HG02885 (cell line): ENCODE data around the gene SLC38A1.
"Not testable (repeated sequence)": the region's sequence is repeated elsewhere in the genome, so short reads cannot be mapped to it uniquely, and the experiment has no call there.

Experiments used
- ATAC-seq: cut with Tn5 transposase; IDR thresholded peaks from one replicate; pipeline ENCODE4 v1.9.1; 2021; ENCODE audit warnings: mild to moderate bottlenecking; ENCODE audit not compliant: unreplicated experiment, poor library complexity

Gene SLC38A1

GRCh38 chr12:46265734-46266133 is 3.1 kb downstream of the SLC38A1 start:
- peak; percentile 25 for ATAC-seq

DNA sequence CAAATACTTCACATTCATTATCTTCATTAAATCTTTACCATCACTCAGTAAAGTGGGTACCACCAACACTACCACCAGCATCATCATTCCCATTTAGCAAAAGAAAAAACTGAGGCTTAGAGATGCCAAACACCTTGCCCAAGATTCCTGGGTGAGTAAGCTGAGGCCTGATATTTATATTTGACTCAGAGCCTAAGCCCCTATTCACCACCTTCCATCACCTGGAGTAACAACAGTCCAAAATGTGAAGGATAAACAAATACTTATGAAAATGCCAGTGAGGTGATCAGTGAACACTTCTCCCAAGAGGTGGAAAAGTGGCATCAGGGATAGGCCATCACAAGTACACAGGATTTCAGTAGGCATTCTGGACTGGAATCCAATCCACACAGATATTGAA is 3.7 kb downstream of the SLC38A1 start:
- no peak for ATAC-seq

DNA sequence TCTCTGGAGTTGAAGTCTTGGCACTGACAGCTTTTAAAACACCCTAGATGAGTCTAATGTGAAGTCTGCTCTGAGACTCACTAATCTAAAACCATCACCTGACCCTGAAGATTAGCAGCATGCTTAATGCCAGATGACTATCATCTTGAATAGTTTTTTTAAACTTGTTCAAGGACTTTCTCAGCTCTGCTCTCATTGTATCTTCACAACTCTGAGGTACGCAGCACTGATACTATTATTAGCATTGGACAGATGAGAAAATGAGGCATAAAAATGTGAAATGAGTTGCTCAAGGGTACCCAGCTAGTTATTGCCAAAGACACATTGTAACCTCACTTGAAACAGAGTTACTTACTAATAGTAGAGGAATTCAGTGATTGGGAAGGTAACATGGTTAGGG is 4.8 kb downstream of the SLC38A1 start:
- ATAC-seq = no peak

- ATAC-seq = no peak
Observed at GRCh38 chr12:46263140-46264016, 5.5 kb downstream of the SLC38A1 start.

DNA sequence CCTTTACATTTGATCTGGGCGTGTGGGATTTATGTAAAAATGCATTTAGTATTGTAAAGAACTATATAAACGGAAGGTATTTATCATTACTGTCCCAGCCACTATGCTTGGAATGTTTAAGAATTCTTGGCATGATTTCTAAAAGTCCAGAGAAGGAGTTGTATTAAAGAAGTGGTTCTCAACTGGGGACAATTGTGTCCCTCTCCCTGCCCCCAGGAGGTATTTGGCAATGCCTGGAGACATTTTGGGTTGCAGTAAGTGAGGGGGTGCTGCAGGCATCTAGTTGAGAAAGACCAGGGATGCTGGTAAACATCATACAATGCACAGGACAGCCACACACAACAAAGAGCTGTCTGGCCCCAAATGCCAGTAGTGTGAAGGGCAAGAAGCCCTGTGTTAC is 7.2 kb downstream of the SLC38A1 start:
- ATAC-seq = no peak

DNA sequence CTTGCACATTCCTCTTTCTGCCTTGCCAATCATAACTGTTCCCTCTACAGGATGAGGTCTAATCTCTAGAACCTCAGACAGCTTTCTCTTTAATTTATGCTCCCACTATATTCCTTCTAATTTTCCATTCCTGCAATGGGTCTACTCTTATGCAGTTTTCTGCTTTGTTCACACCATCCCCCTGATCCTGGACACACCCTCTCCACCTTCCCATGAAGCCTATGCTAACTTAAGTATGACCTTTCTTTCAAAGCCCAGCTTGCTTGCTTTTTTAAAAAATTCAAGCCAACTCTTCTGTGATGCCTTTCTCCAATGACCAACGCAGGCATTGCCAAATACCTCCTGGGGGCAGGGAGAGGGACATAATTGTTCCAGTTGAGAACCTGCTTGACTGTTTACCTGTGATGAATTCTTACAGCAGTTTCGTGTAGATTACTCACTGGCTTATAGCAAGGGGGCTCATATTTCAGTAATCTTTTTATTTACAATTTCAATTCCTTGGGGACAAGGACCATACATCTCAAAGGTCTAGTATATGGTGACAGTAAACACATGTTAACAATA is 7.8 kb downstream of the SLC38A1 start:
- no peak for ATAC-seq

- ATAC-seq = no peak
Observed at GRCh38 chr12:46260124-46260912, 8.5 kb downstream of the SLC38A1 start.

- ATAC-seq = no peak
Observed at GRCh38 chr12:46259713-46260112, 9.1 kb downstream of the SLC38A1 start.

- no peak for ATAC-seq
Observed at GRCh38 chr12:46259071-46259470, 9.8 kb downstream of the SLC38A1 start.

GRCh38 chr12:46258129-46258528 is 10.7 kb downstream of the SLC38A1 start:
- ATAC-seq = no peak

DNA sequence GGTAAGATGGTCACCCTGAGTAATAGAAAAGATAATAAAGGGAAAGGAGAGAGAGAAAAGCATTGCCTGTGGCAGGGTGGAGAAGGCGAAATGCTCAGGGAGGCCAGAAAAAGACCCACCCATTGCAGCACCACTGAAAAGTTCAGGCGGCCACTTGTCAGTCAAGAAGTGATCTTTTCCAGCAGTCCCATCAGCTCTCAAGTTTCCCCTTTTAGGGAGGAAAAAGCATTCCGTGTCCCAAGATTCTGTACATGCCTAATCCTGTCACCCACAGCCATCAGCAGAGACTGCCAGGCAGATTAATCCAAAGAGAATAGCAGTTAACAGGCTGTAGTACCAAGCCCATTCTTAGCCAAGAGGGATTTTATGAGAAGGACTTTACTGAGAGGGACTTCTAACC is 11.9 kb downstream of the SLC38A1 start:
- ATAC-seq = no peak

DNA sequence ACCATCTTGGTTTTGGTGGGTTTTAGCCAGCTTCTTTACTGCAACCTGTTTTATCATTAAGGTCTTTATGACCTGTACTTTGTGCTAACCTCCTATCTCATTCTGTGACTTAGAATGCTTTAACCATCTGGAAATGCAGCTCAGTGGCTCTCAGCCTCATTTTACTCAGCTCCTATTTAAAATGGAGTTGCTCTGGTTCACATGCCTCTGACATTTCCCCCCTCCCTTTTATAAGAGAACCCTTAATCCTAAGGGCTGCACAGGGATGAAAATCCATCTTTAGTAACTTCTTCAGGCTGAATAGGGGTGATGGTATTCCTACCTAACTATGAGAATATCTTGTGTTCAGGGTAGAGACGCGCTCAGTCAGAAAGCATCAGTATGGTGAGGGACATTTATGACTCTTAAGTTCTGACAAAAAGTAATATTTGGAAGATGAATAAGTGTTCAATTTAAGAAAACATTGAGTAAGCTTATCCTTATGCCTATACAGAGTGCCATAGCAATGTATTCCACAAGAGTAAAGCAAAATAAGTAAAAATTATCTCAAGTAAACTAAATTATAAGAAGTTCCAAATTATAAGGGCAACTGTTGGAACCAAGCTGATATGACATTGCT is 15.2 kb downstream of the SLC38A1 start:
- ATAC-seq = no peak

DNA sequence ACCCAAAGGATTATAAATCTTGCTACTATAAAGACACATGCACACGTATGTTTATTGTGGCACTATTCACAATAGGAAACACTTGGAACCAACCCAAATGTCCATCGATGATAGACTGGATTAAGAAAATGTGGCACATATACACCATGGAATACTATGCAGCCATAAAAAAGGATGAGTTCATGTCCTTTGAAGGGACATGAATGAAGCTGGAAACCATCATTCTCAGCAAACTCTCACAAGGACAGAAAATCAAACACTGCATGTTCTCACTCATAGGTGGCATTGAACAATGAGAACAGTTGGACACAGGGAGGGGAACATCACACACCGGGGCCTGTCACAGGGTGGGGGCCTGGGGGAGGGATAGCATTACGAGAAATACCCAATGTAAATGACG is 16.8 kb downstream of the SLC38A1 start:
- not testable (repeated sequence) for ATAC-seq

GRCh38 chr12:46249960-46250359 is 18.9 kb downstream of the SLC38A1 start:
- not testable (repeated sequence) for ATAC-seq

- no peak for ATAC-seq
Observed at GRCh38 chr12:46246021-46246700, 22.7 kb downstream of the SLC38A1 start.

- ATAC-seq = no peak
Observed at GRCh38 chr12:46244997-46245396, 23.8 kb downstream of the SLC38A1 start.

- no peak for ATAC-seq
Observed at GRCh38 chr12:46244273-46244915, 24.4 kb downstream of the SLC38A1 start.

GRCh38 chr12:46242569-46242968 is 26.3 kb downstream of the SLC38A1 start:
- ATAC-seq = no peak

DNA sequence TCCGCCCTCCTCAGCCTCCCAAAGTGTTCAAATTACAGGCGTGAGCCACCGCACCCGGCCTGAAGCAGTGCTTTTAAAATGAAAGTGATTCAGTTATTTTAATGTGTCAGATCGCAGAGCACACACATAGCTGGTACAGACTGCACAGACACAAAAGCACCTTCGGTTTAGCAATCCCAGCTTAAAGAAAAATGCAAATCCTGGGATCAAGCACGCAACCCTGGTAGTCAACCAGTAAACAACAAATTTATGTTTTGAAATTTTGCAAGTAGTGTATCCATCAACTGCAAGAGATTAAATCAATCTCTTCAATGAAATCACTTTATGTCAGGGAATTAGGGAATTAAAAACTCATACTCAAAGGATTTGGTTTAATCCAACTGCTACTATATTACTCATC is 28.4 kb downstream of the SLC38A1 start:
- no peak for ATAC-seq

- ATAC-seq = no peak
Observed at GRCh38 chr12:46238821-46239220, 30.0 kb downstream of the SLC38A1 start.
